ENCODE results near the gene ARMC9. TPM values are rescaled to one million over a fixed set of nuclear protein-coding genes. Genes with fewer than 3 reads are reported as not detected.

The ARMC9 gene, protein sequence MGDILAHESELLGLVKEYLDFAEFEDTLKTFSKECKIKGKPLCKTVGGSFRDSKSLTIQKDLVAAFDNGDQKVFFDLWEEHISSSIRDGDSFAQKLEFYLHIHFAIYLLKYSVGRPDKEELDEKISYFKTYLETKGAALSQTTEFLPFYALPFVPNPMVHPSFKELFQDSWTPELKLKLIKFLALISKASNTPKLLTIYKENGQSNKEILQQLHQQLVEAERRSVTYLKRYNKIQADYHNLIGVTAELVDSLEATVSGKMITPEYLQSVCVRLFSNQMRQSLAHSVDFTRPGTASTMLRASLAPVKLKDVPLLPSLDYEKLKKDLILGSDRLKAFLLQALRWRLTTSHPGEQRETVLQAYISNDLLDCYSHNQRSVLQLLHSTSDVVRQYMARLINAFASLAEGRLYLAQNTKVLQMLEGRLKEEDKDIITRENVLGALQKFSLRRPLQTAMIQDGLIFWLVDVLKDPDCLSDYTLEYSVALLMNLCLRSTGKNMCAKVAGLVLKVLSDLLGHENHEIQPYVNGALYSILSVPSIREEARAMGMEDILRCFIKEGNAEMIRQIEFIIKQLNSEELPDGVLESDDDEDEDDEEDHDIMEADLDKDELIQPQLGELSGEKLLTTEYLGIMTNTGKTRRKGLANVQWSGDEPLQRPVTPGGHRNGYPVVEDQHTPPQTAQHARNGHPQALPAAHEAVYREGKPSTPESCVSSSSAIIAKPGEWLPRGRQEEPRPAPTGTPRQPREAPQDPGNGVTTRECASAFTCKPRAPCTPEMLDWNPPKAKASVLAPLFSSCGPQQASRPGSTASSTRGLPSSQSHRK
- 10 to 100 TPM; 31.6 to 61.9 TPM for total RNA-seq
- long read RNA-seq, donor 1, transcript ARMC9-201 (21 exons, 2,300 nt): major isoform, 8 of 18 reads
- long read RNA-seq, donor 1, partial matches to known transcripts: 4 of 18 reads
- long read RNA-seq, donor 1, other reads (novel, unspliced or antisense): 6 of 18 reads
- long read RNA-seq, donor 2, transcript ARMC9-201 (21 exons, 2,300 nt): major isoform, 46 of 150 reads
- long read RNA-seq, donor 2, partial matches to known transcripts: 29 of 150 reads
- long read RNA-seq, donor 2, other reads (novel, unspliced or antisense): 75 of 150 reads

- peak; percentile 90 for DNase-seq (ENCODE audit: low spot score)
- intact Hi-C loops (cut with DNase I): no loop called here
These were observed at the start of gene ARMC9 for GRCh38 chr2:231198291-231199173. Gene ARMC9, plus strand, starts transcription at chr2:231198631. Its CDS starts 7,608 bp downstream, at chr2:231206239.

GRCh38 chr2:231152800-231153557 is 45.5 kb upstream of the ARMC9 start:
- intact Hi-C loops (cut with DNase I): no loop called here
- DNase-seq (ENCODE audit: low spot score): no peak

DNA sequence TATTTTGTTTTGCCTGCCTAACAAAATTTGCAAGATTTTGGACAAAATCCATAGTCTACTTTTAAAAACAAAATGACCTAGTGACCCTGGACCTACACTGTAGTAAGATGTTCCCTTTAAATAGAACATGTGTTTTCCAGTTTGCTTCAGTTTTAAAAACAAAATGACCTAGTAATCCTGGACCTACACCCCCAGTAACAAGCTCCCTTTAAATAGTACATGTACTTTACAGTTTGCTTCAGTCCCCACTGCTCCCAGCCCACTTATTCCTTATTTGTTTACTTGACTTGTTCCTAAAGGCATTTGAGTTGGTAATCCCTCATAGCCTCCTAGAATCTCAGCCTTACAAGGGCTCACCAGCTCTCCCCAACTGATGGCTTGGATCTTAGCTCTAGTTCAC is 39.1 kb upstream of the ARMC9 start:
- intact Hi-C loops (cut with DNase I): no loop called here
- DNase-seq (ENCODE audit: low spot score): no peak

GRCh38 chr2:231160701-231161100 is 37.7 kb upstream of the ARMC9 start:
- DNase-seq (ENCODE audit: low spot score): no peak
- intact Hi-C loops (cut with DNase I): no loop called here

DNA sequence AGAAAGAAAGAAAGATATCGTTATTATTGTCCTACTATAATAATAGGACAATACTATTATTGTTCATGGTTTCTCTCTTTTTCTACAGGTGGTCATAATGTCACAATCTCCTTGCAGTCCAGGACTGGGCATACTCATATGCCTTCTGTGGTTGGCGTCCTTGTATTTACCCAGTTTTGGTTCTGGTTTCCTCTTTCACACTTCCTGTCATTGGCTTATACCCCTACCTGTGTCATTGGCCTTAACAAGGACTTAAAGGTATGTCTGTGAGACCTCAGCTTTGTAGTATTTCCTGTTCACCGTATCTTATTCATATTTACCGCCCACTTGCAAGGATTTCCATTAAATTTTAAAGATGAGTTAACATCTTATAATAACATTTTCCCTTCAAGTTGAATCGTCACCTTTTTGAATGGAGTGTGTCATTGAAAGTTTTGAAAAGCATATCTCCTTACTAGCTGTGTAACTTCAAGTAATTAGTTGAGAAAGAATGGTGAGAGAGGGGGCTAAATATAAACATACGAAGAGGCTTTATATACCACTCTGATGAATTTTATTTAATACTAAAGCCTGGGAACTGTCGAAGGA is 37.1 kb upstream of the ARMC9 start:
- no peak for DNase-seq (ENCODE audit: low spot score)
- intact Hi-C loops (cut with DNase I): no loop called here

DNA sequence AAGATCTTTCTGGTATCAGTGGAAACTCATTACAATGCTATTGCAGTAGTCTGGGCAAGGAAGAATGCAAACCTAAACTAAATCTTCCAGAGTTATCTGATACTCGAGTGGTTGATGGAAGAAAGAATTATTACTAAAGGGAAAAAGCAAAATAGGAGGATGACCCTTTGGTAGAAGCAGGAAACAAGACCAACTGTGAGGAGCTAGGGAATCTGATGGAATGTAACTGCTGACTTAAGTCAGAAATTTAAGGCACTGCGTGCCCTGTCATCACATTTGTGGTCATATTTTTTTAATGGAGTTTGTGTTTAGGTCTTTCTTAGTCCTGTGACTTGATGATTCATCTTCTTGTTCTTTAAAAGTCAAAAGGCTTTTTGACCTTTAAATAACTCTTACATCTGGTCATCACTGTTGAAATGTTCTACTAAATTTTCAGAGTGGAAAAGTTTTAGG is 36.5 kb upstream of the ARMC9 start:
- DNase-seq (ENCODE audit: low spot score): no peak
- intact Hi-C loops (cut with DNase I): no loop called here

DNA sequence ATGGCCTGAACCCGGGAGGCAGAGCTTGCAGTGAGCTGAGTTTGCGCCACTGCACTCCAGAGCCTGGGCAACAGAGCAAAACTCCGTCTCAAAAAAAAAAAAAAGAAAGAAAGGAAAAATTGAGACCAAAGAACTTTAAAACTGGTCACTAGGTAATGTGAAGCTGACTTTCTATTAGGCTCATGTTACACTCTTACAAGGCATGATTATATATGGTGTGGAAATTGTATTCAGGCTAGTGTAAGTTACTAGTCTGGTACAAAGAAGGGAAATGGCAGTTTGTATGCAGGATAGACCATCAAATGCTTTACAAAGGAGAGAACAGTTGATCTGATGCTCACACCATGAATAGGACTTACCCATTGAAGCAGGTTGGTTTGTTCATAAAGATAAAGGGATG is 35.4 kb upstream of the ARMC9 start:
- intact Hi-C loops (cut with DNase I): no loop called here
- DNase-seq (ENCODE audit: low spot score): no peak

DNA sequence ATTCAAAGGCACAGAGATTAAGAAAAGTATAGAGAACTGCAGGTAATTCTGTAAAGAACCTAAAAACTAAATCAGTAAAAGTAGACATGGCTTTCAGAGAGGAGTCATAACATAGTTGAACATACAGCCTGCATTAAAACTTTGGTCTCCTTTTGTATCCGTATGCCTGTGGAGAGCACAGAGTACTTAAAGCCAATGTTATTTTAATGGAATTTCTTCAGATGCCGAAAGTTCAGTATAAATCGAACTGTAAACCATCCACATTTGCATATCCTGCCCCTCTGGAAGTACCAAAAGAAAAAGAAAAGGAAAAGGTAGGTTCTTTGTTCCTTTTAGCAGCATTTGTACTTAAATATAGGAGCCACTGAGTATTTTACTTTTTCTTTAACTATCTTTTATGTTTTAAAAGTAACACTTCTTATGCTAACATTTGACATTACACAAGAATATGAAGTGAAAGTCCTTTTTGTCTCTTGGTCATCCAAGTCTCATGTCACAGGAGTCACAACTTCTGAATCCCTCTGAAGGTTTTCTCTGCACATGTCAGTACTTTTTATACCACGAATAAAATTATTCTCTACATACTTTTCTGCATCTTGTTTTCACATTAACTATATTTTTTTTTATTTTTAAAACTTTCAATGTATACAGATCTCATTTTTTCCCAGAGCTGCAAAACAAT is 34.9 kb upstream of the ARMC9 start:
- intact Hi-C loops (cut with DNase I): loop anchor here in 1 of 2 donors (1.0 kb wide), 1 partner anchor 30 kb away; no protein-coding TSS in a partner anchor
- no peak for DNase-seq (ENCODE audit: low spot score)

GRCh38 chr2:231167745-231168459 is 30.5 kb upstream of the ARMC9 start:
- intact Hi-C loops (cut with DNase I): no loop called here
- no peak for DNase-seq (ENCODE audit: low spot score)

DNA sequence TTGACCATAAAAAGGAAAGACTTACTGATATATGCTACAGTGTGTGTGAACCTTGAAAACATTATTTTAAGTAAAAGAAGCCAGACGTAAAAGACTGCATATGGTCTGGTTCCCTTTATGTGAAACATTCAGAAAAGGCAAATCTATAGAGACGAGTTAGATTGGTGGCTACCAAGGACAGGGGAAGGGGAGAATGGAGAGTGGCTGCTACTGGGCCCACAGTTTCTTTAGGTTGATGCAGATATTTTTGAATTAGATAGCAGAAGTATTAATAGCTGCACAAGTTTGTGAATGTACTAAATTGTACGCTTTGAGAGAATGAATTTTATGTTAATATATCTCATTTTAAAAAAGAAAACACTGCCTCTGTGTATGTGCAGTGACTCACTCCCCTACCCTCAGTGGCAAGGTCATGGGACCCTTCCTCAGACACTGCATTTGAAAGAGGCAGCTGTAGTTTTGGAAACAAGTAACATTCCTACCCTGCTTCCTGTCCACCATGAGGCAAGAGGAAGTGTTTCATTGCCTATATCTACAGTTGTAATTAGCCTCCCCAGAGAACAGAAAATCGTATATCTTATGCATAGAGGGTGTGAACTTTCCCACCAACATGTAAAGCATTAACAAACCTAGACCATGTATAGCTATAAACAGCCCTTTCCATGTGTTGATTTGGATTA is 29.8 kb upstream of the ARMC9 start:
- intact Hi-C loops (cut with DNase I): no loop called here
- no peak for DNase-seq (ENCODE audit: low spot score)

DNA sequence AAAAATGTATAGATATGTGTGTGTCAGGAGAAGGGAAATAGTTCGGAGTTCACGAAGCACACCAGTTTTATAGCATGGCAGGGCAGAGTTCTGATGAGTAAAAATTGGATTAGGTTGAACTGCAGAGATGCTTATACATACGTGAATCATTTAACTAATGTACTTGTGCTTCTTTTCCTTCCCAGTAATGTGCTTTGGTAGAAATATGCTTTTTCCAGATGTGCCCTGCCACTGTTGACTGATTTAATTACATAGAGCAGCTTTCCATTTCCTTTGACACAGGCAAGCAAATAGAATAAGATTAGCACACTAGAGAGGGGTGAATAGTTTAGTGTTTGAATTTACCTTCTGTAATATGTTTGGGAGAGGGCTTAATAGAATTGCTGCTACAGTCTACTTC is 28.9 kb upstream of the ARMC9 start:
- no peak for DNase-seq (ENCODE audit: low spot score)
- intact Hi-C loops (cut with DNase I): no loop called here

GRCh38 chr2:231170055-231170454 is 28.4 kb upstream of the ARMC9 start:
- DNase-seq (ENCODE audit: low spot score): no peak
- intact Hi-C loops (cut with DNase I): no loop called here

DNA sequence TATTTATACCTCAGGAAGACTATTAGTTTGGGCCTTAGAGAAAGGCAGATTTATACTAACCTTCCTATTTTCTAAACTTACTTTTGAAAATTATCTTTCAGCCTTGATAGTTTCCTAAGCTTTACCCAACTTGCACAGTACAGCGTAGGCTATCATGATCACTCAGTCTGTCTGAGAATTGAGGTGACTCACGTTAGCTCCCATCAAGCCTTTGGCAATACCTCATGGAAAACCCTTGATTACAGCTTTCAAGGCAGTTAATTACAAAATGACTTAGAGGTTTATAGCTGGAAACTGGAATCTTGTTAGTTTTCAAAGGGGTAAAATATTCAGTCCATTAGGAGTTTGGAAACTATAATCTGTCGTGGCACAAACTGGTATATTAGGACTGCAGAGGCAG is 26.4 kb upstream of the ARMC9 start:
- intact Hi-C loops (cut with DNase I): no loop called here
- no peak for DNase-seq (ENCODE audit: low spot score)

DNA sequence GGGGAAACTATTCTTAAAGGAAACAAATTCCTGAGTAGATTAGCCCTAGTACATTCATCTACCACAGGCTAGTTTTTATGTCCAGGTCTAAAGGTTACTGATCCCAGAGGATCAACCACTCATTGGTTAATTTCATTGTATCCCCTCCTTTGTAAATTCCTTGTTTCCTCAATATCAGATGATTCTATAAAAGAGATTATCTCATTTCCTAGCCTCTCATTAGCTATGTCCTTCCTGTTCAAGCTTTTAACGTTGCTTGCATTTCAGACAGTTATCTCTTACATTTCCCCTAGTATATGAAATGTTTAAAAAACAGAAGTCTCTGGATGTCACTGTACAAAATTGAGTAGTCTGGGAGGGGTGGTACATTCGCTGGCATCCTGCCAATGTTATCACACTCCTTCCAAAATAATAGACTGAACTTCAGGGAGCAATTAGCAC is 24.2 kb upstream of the ARMC9 start:
- intact Hi-C loops (cut with DNase I): no loop called here
- no peak for DNase-seq (ENCODE audit: low spot score)

GRCh38 chr2:231176066-231176465 is 22.4 kb upstream of the ARMC9 start:
- intact Hi-C loops (cut with DNase I): no loop called here
- DNase-seq (ENCODE audit: low spot score): no peak
